Measurements from ENCODE around the gene DOK7.

DOK7 gene

GRCh38 chr4:3475713-3476260 lies 12.7 kb downstream of the DOK7 start:
- no peak for DNase-seq (ENCODE audit: low spot score)

- DNase-seq (ENCODE audit: low spot score) = no peak
These were observed 13.2 kb downstream of the DOK7 start for GRCh38 chr4:3476341-3476747.

GRCh38 chr4:3476936-3477749 lies 14.0 kb downstream of the DOK7 start:
- no peak for DNase-seq (ENCODE audit: low spot score)

- no peak for DNase-seq (ENCODE audit: low spot score)
These were observed 14.8 kb downstream of the DOK7 start for GRCh38 chr4:3477750-3478430.

GRCh38 chr4:3478446-3479357 lies 15.6 kb downstream of the DOK7 start:
- DNase-seq (ENCODE audit: low spot score) = no peak

GRCh38 chr4:3479358-3480101 lies 16.4 kb downstream of the DOK7 start:
- DNase-seq (ENCODE audit: low spot score) = no peak

- peak; percentile 32 for DNase-seq (ENCODE audit: low spot score)
These were observed 17.5 kb downstream of the DOK7 start for GRCh38 chr4:3480528-3481112.

- DNase-seq (ENCODE audit: low spot score) = no peak
These were observed 18.0 kb downstream of the DOK7 start for GRCh38 chr4:3481113-3481531.

GRCh38 chr4:3481783-3482393 lies 18.8 kb downstream of the DOK7 start:
- DNase-seq (ENCODE audit: low spot score) = no peak

GRCh38 chr4:3482707-3483106 lies 19.6 kb downstream of the DOK7 start:
- DNase-seq (ENCODE audit: low spot score) = no peak

GRCh38 chr4:3483471-3483921 lies 20.4 kb downstream of the DOK7 start:
- no peak for DNase-seq (ENCODE audit: low spot score)

- DNase-seq (ENCODE audit: low spot score) = no peak
These were observed 21.2 kb downstream of the DOK7 start for GRCh38 chr4:3484057-3484973.

- DNase-seq (ENCODE audit: low spot score) = no peak
These were observed 22.1 kb downstream of the DOK7 start for GRCh38 chr4:3485011-3485791.

- DNase-seq (ENCODE audit: low spot score) = no peak
These were observed 22.9 kb downstream of the DOK7 start for GRCh38 chr4:3485886-3486540.

GRCh38 chr4:3486541-3487540 lies 23.7 kb downstream of the DOK7 start:
- peak; percentile 38 for DNase-seq (ENCODE audit: low spot score)

GRCh38 chr4:3487861-3488260 lies 24.8 kb downstream of the DOK7 start:
- DNase-seq (ENCODE audit: low spot score) = no peak

- no peak for DNase-seq (ENCODE audit: low spot score)
These were observed 25.7 kb downstream of the DOK7 start for GRCh38 chr4:3488820-3489219.

Measured in globus pallidus (tissue), 1 donor.